ENCODE results near the gene HEATR9. TPM values are rescaled to one million over a fixed set of nuclear protein-coding genes. Genes with fewer than 3 reads are reported as not detected.

The HEATR9 gene
- total RNA-seq, 1 donor from 2014 or later: 0.17 TPM

GRCh38 chr17:35879773-35880654 lies 11.3 kb upstream of the HEATR9 start, which contains the start of gene CCL5:
TSS of gene CCL5 (minus strand) at chr17:35880360.
- Histone ChIP-seq H3K27me3 (no peaks in the 10 kb centered on the region), H3K9me3 (no peaks in the 10 kb centered on the region), H3K36me3 (no peaks in the 10 kb centered on the region), H3K27ac (peak within 1 kb of the TSS; percentile 7), H3K4me1 (no peaks in the 10 kb centered on the region), H3K4me3 (peak within 1 kb of the TSS; percentile 32)
- ATAC-seq (peak; percentile 61), DNase-seq (no peak)
- TF ChIP-seq CTCF (IDR thresholded peaks at IDR 0.05): no peak
- intact Hi-C loops (cut with DNase I): no loop called here

GRCh38 chr17:35878361-35878760 lies 9.7 kb upstream of the HEATR9 start:
- H3K27me3 ChIP-seq: no peaks in the 10 kb centered on the region
- no peaks in the 10 kb centered on the region for H3K4me1 ChIP-seq
- ATAC-seq (no peak), DNase-seq (no peak)
- no peak overlapping the region for H3K27ac ChIP-seq
- TF ChIP-seq CTCF (IDR thresholded peaks at IDR 0.05): no peak
- H3K36me3 ChIP-seq: no peaks in the 10 kb centered on the region
- H3K9me3 ChIP-seq: no peaks in the 10 kb centered on the region
- intact Hi-C loops (cut with DNase I): no loop called here
- peak overlapping the region; percentile 32 for H3K4me3 ChIP-seq

- no peak overlapping the region for H3K4me3 ChIP-seq
- H3K27me3 ChIP-seq: no peaks in the 10 kb centered on the region
- H3K9me3 ChIP-seq: no peaks in the 10 kb centered on the region
- intact Hi-C loops (cut with DNase I): no loop called here
- TF ChIP-seq CTCF (IDR thresholded peaks at IDR 0.05): no peak
- no peak for DNase-seq
- no peak overlapping the region for H3K27ac ChIP-seq
- H3K4me1 ChIP-seq: no peaks in the 10 kb centered on the region
- H3K36me3 ChIP-seq: no peaks in the 10 kb centered on the region
- no peak for ATAC-seq
These were observed 8.8 kb upstream of the HEATR9 start for GRCh38 chr17:35877345-35878029.

GRCh38 chr17:35876534-35876933 lies 7.8 kb upstream of the HEATR9 start:
- H3K4me1 ChIP-seq: no peaks in the 10 kb centered on the region
- no peak overlapping the region for H3K27ac ChIP-seq
- intact Hi-C loops (cut with DNase I): no loop called here
- no peaks in the 10 kb centered on the region for H3K9me3 ChIP-seq
- H3K27me3 ChIP-seq: no peaks in the 10 kb centered on the region
- no peak overlapping the region for H3K4me3 ChIP-seq
- no peak for TF ChIP-seq CTCF (IDR thresholded peaks at IDR 0.05)
- ATAC-seq (no peak), DNase-seq (no peak)
- H3K36me3 ChIP-seq: no peaks in the 10 kb centered on the region

GRCh38 chr17:35875800-35876139 lies 7.1 kb upstream of the HEATR9 start:
- Histone ChIP-seq H3K27me3 (no peaks in the 10 kb centered on the region), H3K4me3 (no peak overlapping the region), H3K27ac (no peak overlapping the region), H3K36me3 (no peaks in the 10 kb centered on the region), H3K4me1 (no peaks in the 10 kb centered on the region), H3K9me3 (no peaks in the 10 kb centered on the region)
- intact Hi-C loops (cut with DNase I): no loop called here
- DNase-seq (no peak), ATAC-seq (no peak)
- TF ChIP-seq CTCF (IDR thresholded peaks at IDR 0.05): no peak
